DND-41 (cell line): Measurements from ENCODE around the gene INO80D.

Source experiments
- ATAC-seq: fragments of 200-7000 bp; cut with Tn5 transposase; 3 replicates; pipeline ENCODE4 v1.9.1; 2021; ENCODE audit warnings: low read depth; ENCODE audit not compliant: insufficient read depth
- DNase-seq: peaks from one replicate; pipeline ENCODE4 v3.0.0-alpha.2; 2020
- H2AFZ ChIP-seq: 2 replicates; pipeline ENCODE4 v1.6.0; 2012; ENCODE audit warnings: low read depth, low read length
- H3K27ac ChIP-seq: 2 replicates; pipeline ENCODE4 v1.5.1; 2012; ENCODE audit warnings: low read length, inconsistent platforms
- H3K27me3 ChIP-seq: fragments of 200-600 bp; sonication (generic); 2 replicates; pipeline ENCODE4 v1.6.0; 2012; ENCODE audit warnings: low read length, mild to moderate bottlenecking, inconsistent platforms; ENCODE audit not compliant: insufficient read depth, poor library complexity
- H3K36me3 ChIP-seq: 2 replicates; pipeline ENCODE4 v1.5.1; 2012; ENCODE audit warnings: low read length, inconsistent platforms; ENCODE audit not compliant: insufficient read depth
- H3K4me1 ChIP-seq: 2 replicates; pipeline ENCODE4 v1.5.1; 2012; ENCODE audit warnings: mild to moderate bottlenecking, low read length; ENCODE audit not compliant: insufficient read depth
- H3K4me2 ChIP-seq: 2 replicates; pipeline ENCODE4 v1.6.0; 2012; ENCODE audit warnings: mild to moderate bottlenecking, moderate library complexity, low read length, inconsistent platforms; ENCODE audit not compliant: insufficient read depth
- H3K4me3 ChIP-seq, 2 experiments: fragments of 200-600 bp in 1 of 2; shearing (Covaris generic) in 1 of 2; 2 replicates each; pipeline ENCODE4 v1.5.1; 2012 to 2016; ENCODE audit warnings: inconsistent platforms in 2 of 2, low read length in 2 of 2, mild to moderate bottlenecking in 2 of 2, low read depth in 1 of 2, moderate library complexity in 1 of 2
- H3K79me2 ChIP-seq: 2 replicates; pipeline ENCODE4 v1.6.0; 2012; ENCODE audit warnings: low read length, inconsistent platforms; ENCODE audit not compliant: insufficient read depth
- H3K9ac ChIP-seq: 2 replicates; pipeline ENCODE4 v1.6.0; 2012; ENCODE audit warnings: low read depth, mild to moderate bottlenecking, inconsistent platforms, low read length, moderate library complexity
- H3K9me3 ChIP-seq: 2 replicates; pipeline ENCODE4 v1.5.1; 2012; ENCODE audit warnings: low read length, moderate library complexity, mild to moderate bottlenecking, inconsistent platforms; ENCODE audit not compliant: insufficient read depth, severe bottlenecking
- H4K20me1 ChIP-seq: 2 replicates; pipeline ENCODE4 v1.6.0; 2012; ENCODE audit warnings: low read length; ENCODE audit not compliant: insufficient read depth
- CTCF ChIP-seq: IDR thresholded peaks from 2 replicates; pipeline ENCODE4 v1.5.1; 2012; ENCODE audit warnings: borderline replicate concordance, low read length, moderate library complexity, mild to moderate bottlenecking; ENCODE audit not compliant: poor library complexity, severe bottlenecking; ENCODE audit errors: extremely low read depth
- EZH2 ChIP-seq: IDR thresholded peaks from 3 replicates; pipeline ENCODE4 v1.6.1; 2012; ENCODE audit warnings: borderline replicate concordance, low read depth, mild to moderate bottlenecking, moderate library complexity, low read length, inconsistent platforms; ENCODE audit not compliant: severe bottlenecking

Gene INO80D

GRCh38 chr2:206098471-206098870 is 12.5 kb upstream of the INO80D start:
- no peak for ATAC-seq
- H3K4me3 ChIP-seq: no peak overlapping the region
- H4K20me1 ChIP-seq: no peaks in the 10 kb centered on the region
- no peak for DNase-seq
- H3K27me3 ChIP-seq: no peaks in the 10 kb centered on the region
- H3K9me3 ChIP-seq: no peaks in the 10 kb centered on the region
- no peaks in the 10 kb centered on the region for H3K36me3 ChIP-seq
- TF ChIP-seq CTCF (no peak), EZH2 (no peak)
- no peak overlapping the region for H2AFZ ChIP-seq
- no peaks in the 10 kb centered on the region for H3K79me2 ChIP-seq
- H3K27ac ChIP-seq: no peak overlapping the region
- H3K4me2 ChIP-seq: no peak overlapping the region
- H3K4me1 ChIP-seq: no peaks in the 10 kb centered on the region
- H3K9ac ChIP-seq: no peak overlapping the region

- TF ChIP-seq CTCF: no peak
- no peak for TF ChIP-seq EZH2
- Histone ChIP-seq H3K36me3 (no peaks in the 10 kb centered on the region), H3K4me3 (no peak overlapping the region), H3K4me2 (no peak overlapping the region), H3K9ac (no peak overlapping the region), H3K27me3 (no peaks in the 10 kb centered on the region), H2AFZ (no peak overlapping the region), H3K27ac (no peak overlapping the region), H3K79me2 (no peaks in the 10 kb centered on the region), H3K4me1 (no peaks in the 10 kb centered on the region), H3K9me3 (no peaks in the 10 kb centered on the region), H4K20me1 (no peaks in the 10 kb centered on the region)
- ATAC-seq (no peak), DNase-seq (no peak)
These were observed 10.9 kb upstream of the INO80D start for GRCh38 chr2:206096876-206097275.

GRCh38 chr2:206095536-206096332 is 9.8 kb upstream of the INO80D start:
- ATAC-seq (no peak), DNase-seq (no peak)
- no peak overlapping the region for H2AFZ ChIP-seq
- H3K27ac ChIP-seq: no peak overlapping the region
- no peaks in the 10 kb centered on the region for H3K36me3 ChIP-seq
- H3K9ac ChIP-seq: no peak overlapping the region
- H3K79me2 ChIP-seq: no peaks in the 10 kb centered on the region
- no peaks in the 10 kb centered on the region for H3K9me3 ChIP-seq
- H3K4me2 ChIP-seq: no peak overlapping the region
- no peaks in the 10 kb centered on the region for H3K4me1 ChIP-seq
- H4K20me1 ChIP-seq: no peaks in the 10 kb centered on the region
- no peak for TF ChIP-seq EZH2
- no peak overlapping the region for H3K4me3 ChIP-seq
- no peaks in the 10 kb centered on the region for H3K27me3 ChIP-seq

GRCh38 chr2:206092297-206092696 is 6.3 kb upstream of the INO80D start:
- Histone ChIP-seq H3K9ac (no peak overlapping the region), H3K9me3 (no peaks in the 10 kb centered on the region), H3K4me1 (peaks cover 11% of the 10 kb centered on the region), H3K79me2 (peaks cover 16% of the 10 kb centered on the region), H3K27me3 (no peaks in the 10 kb centered on the region), H3K4me2 (no peak overlapping the region), H4K20me1 (no peaks in the 10 kb centered on the region), H2AFZ (no peak overlapping the region), H3K36me3 (no peaks in the 10 kb centered on the region; the same call in 1 of the 2 replicates), H3K27ac (no peak overlapping the region), H3K4me3 (no peak overlapping the region)
- TF ChIP-seq EZH2: no peak
- TF ChIP-seq CTCF: no peak
- DNase-seq (no peak), ATAC-seq (no peak)
